Loucy (cell line): ENCODE measurements around the gene SIGLEC10.

Experiments
- H2AFZ ChIP-seq: fragments of 200-600 bp; sonication (generic); 2 replicates; pipeline ENCODE4 v1.6.0; 2016; ENCODE audit warnings: antibody characterized with exemption, mild to moderate bottlenecking, low read length, moderate library complexity
- H3F3A ChIP-seq: fragments of 200-600 bp; 2 replicates; pipeline ENCODE4 v1.6.0; 2016; ENCODE audit warnings: antibody characterized with exemption, low read depth, mild to moderate bottlenecking
- H3K27me3 ChIP-seq: fragments of 200-600 bp; sonication (generic); 2 replicates; pipeline ENCODE4 v1.6.1; 2014; ENCODE audit warnings: low read length, mild to moderate bottlenecking; ENCODE audit not compliant: insufficient read depth, poor library complexity, severe bottlenecking
- H3K36me3 ChIP-seq: fragments of 200-600 bp; sonication (generic); 2 replicates; pipeline ENCODE4 v1.6.1; 2016; ENCODE audit warnings: low read length; ENCODE audit not compliant: insufficient read depth
- H3K4me1 ChIP-seq: fragments of 200-600 bp; sonication (generic); 2 replicates; pipeline ENCODE4 v1.5.1; 2014; ENCODE audit warnings: low read length, mild to moderate bottlenecking; ENCODE audit not compliant: insufficient read depth, poor library complexity, severe bottlenecking
- H3K4me2 ChIP-seq: fragments of 200-600 bp; sonication (generic); 2 replicates; pipeline ENCODE4 v1.6.0; 2014; ENCODE audit warnings: antibody characterized with exemption, low read length, low read depth, mild to moderate bottlenecking; ENCODE audit not compliant: poor library complexity, severe bottlenecking
- H3K4me3 ChIP-seq: fragments of 200-600 bp; sonication (generic); 2 replicates; pipeline ENCODE4 v1.5.1; 2014; ENCODE audit warnings: low read length, mild to moderate bottlenecking, mixed read lengths; ENCODE audit not compliant: poor library complexity, severe bottlenecking
- H3K79me2 ChIP-seq: fragments of 200-600 bp; sonication (generic); 2 replicates; pipeline ENCODE4 v1.6.1; 2014; ENCODE audit warnings: low read length; ENCODE audit not compliant: insufficient read depth
- H3K9ac ChIP-seq: fragments of 200-600 bp; sonication (generic); 2 replicates; pipeline ENCODE4 v1.6.0; 2014; ENCODE audit warnings: mild to moderate bottlenecking, low read depth, low read length, moderate library complexity; ENCODE audit not compliant: poor library complexity, severe bottlenecking
- H3K9me2 ChIP-seq: fragments of 200-600 bp; sonication (generic); replicated peaks from 2 replicates; pipeline ENCODE4 v1.6.1; 2016; ENCODE audit warnings: low read depth, low read length, mixed read lengths
- H3K9me3 ChIP-seq: fragments of 200-600 bp; sonication (generic); 2 replicates; pipeline ENCODE4 v1.6.1; 2014; ENCODE audit warnings: mild to moderate bottlenecking, antibody characterized with exemption, low read length, low read depth; ENCODE audit not compliant: insufficient read depth
- H4K20me1 ChIP-seq: fragments of 200-600 bp; sonication (generic); 2 replicates; pipeline ENCODE4 v1.6.0; 2014; ENCODE audit warnings: antibody characterized with exemption, low read length, mild to moderate bottlenecking; ENCODE audit not compliant: insufficient read depth, poor library complexity, severe bottlenecking
- EZH2phosphoT487 ChIP-seq: fragments of 200-600 bp; IDR thresholded peaks from 2 replicates; pipeline ENCODE4 v1.6.1; 2018; ENCODE audit warnings: antibody characterized with exemption, mild to moderate bottlenecking, moderate library complexity, borderline replicate concordance

SIGLEC10 gene

GRCh38 chr19:51361239-51361638, 56.2 kb downstream of the SIGLEC10 start:
- Histone ChIP-seq H3K36me3 (no peaks in the 10 kb centered on the region), H3K9me3 (no peaks in the 10 kb centered on the region), H3K9ac (no peak overlapping the region), H3K9me2 (no peaks in the 10 kb centered on the region), H3K4me3 (no peak overlapping the region), H3K4me1 (peaks cover 35% of the 10 kb centered on the region), H4K20me1 (no peaks in the 10 kb centered on the region), H3K79me2 (peaks cover 23% of the 10 kb centered on the region), H3F3A (no peaks in the 10 kb centered on the region), H3K27me3 (no peaks in the 10 kb centered on the region), H2AFZ (no peak overlapping the region), H3K4me2 (no peak overlapping the region)
- no peak for TF ChIP-seq EZH2phosphoT487
